HG02763 (cell line): ENCODE data around the gene ICE2.

Source experiments
- ATAC-seq: cut with Tn5 transposase; IDR thresholded peaks from one replicate; pipeline ENCODE4 v1.9.1; 2021; ENCODE audit warnings: mild to moderate bottlenecking, moderate library complexity; ENCODE audit not compliant: unreplicated experiment

Gene ICE2

DNA sequence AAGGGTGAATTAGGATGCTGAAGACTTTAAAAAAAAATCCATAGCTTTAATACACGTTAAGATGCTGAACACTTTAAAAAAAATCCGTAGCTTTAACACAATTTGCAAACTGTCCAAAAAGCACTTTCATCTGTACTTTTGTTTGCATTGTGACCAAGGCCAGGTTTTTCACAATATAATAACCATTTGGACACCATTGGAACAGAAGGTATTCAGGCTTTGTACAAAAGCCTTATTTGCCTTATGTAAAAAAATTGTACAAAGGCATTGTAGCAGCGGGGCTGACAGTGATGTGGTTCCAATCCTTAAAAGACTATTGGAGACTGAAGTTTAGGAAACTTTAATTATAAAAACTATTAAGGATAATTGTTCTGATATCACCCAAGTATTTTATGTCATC lies 15.2 kb upstream of the ICE2 start:
- ATAC-seq, result no peak

DNA sequence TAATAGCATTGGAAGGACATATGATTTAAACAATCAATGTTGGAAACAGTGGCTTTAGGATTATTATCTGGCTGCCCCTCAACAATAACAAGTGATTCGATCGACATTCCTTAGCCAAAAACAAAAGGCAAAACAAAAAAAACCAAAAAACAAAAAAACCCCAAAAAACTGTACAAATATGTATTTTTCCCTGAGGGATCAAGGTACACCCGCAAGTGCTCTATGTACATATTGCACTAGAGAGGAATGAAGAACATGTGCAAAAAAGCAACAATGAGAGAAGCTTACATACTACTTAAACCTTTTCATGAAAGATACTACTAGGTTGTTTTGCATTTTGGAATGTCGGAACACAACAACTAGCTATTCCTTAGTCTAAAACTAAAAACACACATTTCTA lies 14.2 kb upstream of the ICE2 start:
- ATAC-seq, result no peak

DNA sequence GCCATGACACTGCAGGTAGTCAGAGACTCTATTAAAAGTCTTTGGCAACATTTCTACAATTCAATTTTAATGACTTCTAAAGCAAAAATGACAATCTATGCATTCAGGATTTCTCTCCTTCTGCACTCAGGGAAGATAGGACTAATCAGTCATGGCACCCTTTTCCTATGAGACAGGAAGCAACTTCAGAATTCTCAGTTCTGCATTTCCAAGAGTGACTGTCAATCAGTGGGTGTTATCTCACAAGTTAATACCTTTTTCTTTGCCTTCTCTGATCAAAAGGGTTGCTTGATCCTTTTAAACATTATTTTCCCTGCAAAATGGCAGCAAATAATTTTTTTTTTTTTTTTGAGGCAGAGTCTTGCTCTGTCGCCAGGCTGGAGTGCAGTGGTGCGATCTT lies 7.8 kb upstream of the ICE2 start:
- ATAC-seq, result no peak

DNA sequence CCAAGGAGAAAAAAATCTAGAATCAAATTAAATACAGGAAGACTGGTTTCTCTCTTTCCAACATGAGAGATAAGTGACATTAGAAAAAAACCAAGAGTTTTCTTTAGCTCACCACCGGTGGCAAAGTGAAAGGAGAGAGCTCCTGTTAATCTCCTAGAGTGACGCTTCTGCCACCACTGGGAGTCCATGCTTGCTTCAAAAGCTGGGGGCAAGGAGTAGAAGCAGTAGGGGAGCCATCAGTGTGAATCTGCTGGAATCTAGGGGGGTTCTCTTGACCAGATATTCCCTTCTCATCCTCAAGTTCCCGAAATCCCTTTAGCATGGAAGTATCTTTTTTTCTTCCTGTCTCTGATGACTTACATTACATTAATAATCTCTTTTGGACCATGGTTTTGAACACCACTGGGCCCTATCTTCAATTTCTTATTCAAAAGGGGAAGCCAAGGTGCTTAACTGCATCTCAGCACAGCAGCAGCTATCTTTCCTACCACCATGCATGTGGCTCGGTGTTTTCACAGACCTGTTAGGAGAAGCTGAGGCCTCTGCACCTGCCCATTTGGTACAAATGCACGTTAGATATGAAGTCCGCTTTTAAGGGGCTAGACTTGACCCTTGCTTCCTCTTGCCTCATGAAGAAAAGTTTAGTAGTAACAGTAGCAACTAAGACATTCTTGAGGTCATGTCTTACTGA lies 6.6 kb upstream of the ICE2 start:
- ATAC-seq, result no peak

DNA sequence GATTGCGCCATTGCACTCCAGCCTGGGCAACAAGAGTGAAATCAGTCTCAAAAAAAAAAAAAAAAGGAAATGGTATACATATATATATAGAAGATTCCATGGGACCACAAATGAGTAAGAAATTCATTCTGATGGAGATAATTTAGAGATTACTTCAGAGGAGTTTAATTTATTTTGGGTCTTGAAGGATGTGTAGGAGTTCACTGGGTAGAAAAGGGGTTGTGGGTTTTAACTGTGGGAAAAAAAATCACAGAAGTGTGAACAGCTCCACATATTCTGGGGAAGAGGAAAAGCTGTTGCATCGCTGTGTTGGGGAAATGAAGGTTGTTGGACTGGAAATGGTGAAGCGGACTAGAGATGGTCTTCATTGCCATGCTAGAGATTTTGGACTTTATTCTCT lies 4.1 kb upstream of the ICE2 start:
- ATAC-seq, result no peak

DNA sequence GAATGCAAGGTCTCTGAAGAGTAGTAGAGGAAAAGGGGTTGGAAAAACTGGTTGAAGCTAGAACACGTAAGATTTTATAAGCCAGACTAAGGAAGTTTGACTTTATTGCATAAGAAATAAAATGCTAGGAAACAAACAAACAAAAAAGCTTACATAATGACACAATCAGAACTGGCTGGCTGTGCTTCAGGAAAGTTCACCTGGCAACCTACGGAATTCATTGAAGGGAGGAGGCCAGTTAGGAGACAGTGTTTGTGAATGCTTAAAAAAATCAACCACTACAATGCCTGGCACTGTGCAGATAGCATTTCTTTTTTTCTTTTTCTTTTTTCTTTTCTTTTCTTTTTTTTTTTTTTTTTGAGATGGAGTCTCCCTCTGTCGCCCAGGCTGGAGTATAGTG lies 1.9 kb upstream of the ICE2 start:
- ATAC-seq, result no peak

DNA sequence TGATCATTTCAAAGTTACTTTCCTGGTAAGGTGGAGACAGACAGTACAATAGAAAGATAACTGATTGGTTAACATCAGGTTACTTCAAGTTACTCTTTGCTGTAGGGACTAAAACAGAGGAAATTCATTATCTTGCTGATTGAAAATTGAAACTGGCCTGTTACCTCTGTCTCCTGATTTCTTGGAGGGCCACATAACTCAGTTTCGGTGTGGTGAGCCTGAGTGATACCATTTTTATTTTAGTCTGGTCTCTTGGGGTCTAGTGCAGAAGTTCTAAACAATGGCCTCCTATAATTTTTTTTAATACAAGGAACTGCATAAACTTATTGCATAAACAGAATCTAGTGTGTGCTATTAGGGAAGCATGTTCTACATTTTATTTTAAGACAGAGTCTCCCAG lies 1.2 kb upstream of the ICE2 start:
- ATAC-seq, result no peak

DNA sequence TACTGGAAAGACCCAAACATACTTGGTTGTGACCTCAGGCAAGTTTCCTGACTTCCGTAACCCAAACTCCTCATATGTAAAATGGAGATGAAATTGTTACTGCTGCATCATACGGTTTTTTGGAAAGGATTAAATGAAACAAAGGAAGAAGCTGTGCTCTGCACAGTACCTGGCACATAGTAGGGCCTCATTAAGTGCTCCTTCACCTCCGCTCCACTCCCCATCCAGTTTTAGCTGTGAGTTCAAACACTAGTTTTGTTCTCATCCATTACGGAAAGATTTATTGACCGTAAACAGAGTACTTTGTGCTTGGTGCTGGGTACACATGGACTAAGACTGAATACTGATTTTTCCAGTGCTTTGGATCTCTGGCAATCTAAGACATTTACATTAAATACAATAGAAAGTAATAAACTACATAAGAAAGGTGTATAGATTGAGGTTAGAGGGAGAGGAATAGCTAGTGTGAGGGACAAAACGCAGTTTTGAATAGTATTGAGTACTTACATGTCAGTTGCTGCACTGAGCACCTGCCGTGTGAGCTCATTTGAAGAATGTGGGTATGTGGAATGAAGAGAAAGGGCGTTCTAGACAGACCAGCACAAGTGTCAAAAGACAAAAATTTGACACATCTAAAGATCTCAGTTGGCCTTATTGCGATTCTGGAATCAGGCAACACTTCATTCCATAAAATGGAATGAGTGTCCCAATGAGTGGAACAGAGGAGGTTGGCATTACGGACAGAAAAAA lies 594 bp upstream of the ICE2 start:
- no peak for ATAC-seq

DNA sequence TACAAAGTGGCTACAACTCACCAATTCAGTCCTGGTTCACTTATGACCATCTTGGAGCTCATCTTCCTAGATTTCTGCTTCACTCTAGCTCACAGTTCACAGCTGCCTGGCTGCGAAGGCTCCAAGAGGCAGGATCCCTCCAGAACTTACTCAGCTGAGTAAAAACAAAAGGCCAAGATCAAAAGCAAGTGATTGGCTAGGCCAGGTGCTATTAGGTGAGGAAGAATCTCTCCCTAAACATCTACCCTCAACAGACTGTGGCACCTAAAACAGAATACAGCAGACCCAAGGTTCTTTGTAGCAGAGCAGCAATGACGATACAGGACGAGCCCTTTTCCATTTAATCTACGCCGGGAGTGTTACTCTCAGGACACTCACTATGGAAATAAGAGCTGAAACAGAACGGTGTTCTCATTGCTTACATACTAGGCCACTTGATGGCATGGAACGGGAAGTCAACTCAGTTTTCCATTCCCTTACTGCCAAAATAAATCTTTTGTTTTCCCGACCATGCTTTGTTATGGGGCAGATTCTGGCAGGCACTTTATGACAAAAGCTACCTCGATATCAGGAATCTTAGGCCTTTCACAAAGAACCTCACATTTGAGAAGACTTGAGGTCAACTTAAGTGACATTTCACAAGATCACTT lies 901 bp downstream of the ICE2 start:
- ATAC-seq, result no peak

DNA sequence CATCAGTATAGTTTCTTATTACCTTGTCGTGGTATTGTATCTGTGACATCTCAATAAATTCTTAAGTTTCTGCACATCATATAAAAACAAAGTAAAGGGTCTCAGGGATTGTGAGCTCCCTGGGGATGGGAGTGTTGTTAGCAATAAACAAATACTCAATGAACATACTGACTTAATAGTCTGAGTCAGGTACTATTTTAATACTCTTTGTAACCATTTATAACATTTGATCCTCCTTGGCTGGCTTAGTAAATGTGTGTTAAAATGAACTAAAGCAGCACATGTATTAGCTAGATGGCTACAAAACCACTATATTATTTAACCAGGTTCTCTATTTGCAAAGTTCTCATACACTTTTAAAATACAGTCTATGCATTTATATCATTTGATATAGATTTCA lies 1.8 kb downstream of the ICE2 start:
- ATAC-seq, result no peak

DNA sequence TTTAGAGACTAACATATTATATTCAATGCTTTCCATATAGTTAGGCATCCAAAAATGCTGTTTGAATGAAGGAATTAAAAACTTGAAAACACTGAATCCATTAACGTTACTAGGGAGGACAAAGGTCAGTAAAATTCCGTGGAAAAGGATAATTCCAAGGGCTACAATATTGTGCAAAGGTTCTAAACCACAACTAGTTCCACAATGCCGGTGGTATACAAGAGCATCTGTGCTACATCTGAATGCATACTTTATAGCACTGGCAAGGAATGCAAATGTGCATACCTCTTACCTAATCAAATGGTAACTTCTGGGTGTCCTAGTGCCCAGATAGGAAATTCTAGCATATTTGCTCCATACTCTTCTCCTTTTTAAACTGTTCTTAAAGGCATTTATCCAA lies 2.2 kb downstream of the ICE2 start:
- no peak for ATAC-seq

DNA sequence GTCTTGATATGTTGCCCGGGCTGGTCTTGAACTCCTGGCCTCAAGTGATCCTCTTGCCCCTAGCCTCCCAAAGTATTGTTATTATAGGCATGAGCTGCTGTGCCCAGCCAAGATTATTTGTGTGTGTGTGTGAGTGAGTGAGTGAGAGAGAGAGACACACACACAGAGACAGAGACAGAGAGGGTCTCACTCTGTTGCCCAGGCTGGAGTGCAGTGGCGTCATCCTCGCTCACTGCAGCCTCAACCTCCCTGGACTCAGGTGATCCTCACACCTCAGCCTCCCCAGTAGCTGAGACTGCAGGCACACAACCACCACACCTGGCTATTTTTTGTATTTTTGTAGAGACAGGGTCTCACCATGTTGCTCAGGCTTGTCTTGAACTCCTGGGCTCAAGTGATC lies 5.8 kb downstream of the ICE2 start:
- no peak for ATAC-seq

DNA sequence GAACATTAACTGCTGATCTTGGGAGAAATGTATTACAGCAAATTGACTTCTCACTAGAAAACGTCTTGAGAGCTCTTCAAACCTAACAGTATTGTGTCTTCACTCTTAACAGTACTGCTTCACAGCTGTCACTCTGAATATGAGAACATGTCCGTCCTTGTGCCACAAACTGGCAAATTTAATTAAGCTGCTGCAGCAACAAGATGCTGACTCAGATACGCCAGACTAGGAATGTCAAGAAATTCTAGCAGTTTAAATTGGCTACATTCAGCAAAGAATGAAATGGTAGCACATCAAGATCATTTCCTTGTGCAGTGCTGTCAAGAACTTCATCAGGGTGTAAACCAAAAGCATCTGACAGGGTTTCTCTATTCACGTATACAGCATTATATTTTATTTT lies 7.6 kb downstream of the ICE2 start:
- ATAC-seq, result no peak

DNA sequence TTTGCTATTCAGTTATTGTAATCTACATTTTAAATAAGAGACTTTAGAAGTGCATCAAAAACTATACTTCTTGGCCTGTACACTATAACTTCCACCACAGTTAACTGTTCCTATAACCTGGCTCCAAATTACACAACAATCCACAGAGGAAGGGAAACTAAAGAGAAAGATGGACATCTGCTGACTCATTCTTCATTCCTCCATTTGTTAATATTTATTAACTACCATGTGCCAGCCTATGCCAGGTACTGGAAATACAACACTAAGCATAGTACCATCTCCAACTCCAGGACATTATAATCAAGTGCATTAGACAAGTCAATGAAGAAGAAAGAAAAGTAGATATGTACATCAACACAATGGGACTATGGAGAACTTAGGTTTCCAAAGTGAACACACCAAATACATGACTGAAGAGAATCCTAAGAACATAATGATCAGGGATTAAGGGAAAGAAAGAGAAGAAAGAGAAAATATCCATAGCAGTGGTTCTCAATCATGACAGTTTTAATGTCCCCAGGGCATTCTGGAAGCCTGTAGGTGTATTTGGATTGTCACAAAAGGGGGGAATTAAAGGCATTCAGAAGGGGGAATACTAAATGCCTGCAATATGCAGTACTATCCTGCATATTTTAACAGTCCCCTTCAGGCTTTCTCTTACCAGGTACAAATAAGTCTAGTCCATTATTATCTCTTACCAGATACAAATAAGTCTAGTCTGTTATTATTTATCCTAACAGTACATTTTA lies 8.9 kb downstream of the ICE2 start:
- ATAC-seq, result no peak

DNA sequence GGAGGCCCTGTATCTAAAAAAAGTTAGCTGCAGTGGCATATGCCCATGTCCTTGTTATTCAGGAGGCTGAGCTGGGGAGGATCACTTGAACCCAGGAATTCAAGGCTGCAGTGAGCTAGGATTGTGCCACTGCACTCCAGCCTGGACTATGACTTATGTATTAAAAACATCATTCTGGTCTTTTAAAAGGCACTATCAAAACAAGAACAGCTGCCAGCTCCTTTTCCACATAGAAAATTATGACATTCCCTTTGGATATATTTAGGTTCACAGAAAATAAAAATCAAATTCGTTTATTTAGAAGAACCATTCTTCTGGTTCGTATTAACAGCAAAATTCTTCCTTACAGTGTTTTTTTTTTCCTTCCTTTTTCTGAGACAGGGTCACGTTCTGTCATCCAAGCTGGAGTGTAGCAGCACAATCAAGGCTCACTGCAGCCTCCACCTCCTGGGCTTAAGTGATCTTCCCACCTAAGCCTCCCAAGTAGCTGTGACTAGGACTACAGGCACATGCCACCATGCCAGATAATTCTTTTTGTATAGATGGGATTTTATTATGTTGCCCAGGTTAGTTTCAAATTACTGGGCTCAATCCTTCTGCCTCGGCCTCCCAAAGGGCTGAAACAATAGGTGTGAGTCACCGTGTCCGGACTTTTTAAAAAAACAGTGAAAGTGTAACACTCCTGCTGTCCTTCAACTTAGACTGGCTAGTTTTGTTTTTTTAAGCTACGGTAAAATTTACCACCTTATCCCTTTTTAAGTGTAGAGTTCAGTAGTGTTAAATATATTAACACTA lies 13.9 kb downstream of the ICE2 start:
- ATAC-seq, result no peak

DNA sequence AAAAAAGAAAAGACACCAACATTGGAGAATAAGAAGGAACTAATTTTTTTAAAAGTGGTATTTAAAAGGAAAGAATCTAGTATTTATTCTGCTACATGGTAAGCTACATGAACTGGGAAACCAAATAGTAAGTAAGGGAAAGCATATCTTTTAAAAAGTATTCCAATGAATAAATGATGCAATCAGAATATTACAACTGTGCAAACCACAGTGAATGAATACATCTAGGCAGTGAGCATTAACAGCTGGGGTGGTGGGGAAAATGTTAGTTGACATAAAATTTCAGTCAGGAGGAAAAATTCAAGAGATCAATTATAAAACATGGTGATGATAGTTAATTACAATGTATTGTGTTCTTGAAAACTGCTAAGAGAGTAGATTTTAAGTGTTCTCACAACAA lies 16.9 kb downstream of the ICE2 start:
- ATAC-seq, result no peak

DNA sequence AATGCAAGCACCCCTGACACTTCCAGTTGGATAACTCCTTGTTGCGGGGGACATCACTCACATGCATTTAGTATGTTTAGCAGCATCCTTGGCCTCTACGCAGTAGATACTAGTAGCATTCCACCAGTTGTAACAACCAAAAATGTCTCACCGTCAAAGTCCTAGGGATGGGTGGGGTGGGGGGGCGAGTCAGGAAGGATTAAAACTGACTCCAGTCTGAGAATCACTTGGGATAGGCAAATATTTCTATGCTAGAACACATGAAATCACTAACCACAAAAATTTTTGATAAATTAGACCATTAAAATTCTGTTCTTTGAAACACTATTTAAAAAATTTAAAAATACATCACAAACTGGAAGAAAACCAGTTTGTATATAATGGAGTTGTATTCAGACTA lies 18.0 kb downstream of the ICE2 start:
- no peak for ATAC-seq

DNA sequence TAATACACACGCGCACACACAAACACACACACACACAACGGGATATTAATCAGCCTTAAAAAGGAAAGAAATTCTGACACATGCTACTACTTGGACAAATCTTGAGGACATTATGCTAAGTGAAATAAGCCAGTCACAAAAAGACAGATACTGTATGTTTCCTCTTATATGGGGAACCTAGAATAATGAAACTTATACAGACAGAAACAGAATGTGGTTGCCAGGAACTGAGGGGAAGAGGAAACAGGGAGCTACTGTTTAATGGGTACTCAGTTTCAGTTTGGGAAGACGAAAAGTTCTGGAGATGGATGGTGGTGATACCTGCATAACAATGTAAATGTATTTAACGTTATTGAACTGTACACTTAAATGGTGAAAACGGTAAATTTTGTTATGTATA lies 20.2 kb downstream of the ICE2 start:
- no peak for ATAC-seq

DNA sequence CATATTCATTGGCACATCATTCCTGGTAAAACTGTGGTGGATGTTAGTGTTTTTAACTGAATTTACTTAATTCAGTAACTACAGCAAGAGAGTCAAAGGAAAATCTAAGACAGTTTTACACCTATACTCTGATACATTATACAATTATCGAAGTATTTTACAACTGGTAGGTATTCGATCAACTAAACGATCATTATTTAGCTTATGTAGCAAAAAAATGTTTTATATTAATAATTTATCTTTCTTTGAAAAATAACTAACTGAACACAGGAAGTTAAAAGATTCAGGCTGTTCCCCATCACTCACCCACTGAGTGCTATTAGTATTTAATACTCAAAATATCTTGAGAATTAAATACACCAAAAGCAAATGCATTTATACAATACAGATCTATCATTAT lies 21.0 kb downstream of the ICE2 start:
- no peak for ATAC-seq

DNA sequence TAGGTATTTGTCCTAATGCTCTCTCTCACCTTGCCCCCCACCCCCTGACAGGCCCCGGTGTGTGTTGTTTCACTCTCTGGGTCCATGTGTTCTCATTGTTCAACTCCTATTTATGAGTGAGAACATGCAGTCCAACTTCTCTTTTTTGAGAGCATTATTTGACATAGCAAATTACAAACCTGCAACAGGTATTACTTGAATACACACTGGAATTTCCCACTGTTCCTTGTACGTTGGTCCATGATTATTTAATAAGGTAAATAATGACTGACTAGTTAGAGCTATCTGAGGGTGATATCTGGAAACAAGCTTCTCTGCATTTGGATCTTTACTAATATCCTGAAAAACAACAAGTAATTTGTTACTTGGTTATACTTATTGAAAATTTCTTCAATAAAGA lies 24.1 kb downstream of the ICE2 start:
- ATAC-seq, result no peak
